ENCODE results near the gene RAB11FIP5.
"Not testable (repeated sequence)": the region's sequence is repeated elsewhere in the genome, so short reads cannot be mapped to it uniquely, and the experiment has no call there.

Gene RAB11FIP5

GRCh38 chr2:73070643-73071359, 41.9 kb downstream of the RAB11FIP5 start:
- DNase-seq (ENCODE audit: low spot score): no peak

- no peak for DNase-seq (ENCODE audit: low spot score)
These were observed 42.7 kb downstream of the RAB11FIP5 start for GRCh38 chr2:73069855-73070642.

- DNase-seq (ENCODE audit: low spot score): no peak
These were observed 43.5 kb downstream of the RAB11FIP5 start for GRCh38 chr2:73069041-73069854.

GRCh38 chr2:73068147-73068546, 44.6 kb downstream of the RAB11FIP5 start:
- no peak for DNase-seq (ENCODE audit: low spot score)

- no peak for DNase-seq (ENCODE audit: low spot score)
These were observed 45.7 kb downstream of the RAB11FIP5 start for GRCh38 chr2:73067043-73067442.

- DNase-seq (ENCODE audit: low spot score): not testable (repeated sequence)
These were observed 47.7 kb downstream of the RAB11FIP5 start for GRCh38 chr2:73065070-73065469.

GRCh38 chr2:73063909-73064875, 48.6 kb downstream of the RAB11FIP5 start:
- DNase-seq (ENCODE audit: low spot score): no peak

- DNase-seq (ENCODE audit: low spot score): no peak
These were observed 49.3 kb downstream of the RAB11FIP5 start for GRCh38 chr2:73063472-73063871.

- DNase-seq (ENCODE audit: low spot score): no peak
These were observed 53.6 kb downstream of the RAB11FIP5 start for GRCh38 chr2:73059106-73059505.

GRCh38 chr2:73054980-73055379, 57.8 kb downstream of the RAB11FIP5 start:
- no peak for DNase-seq (ENCODE audit: low spot score)

GRCh38 chr2:73053316-73054114, 59.2 kb downstream of the RAB11FIP5 start:
- DNase-seq (ENCODE audit: low spot score): no peak

- no peak for DNase-seq (ENCODE audit: low spot score)
These were observed 62.6 kb downstream of the RAB11FIP5 start for GRCh38 chr2:73050121-73050545.

GRCh38 chr2:73043929-73044832, 68.6 kb downstream of the RAB11FIP5 start:
- no peak for DNase-seq (ENCODE audit: low spot score)

- DNase-seq (ENCODE audit: low spot score): no peak
These were observed 69.5 kb downstream of the RAB11FIP5 start for GRCh38 chr2:73043276-73043675.

- DNase-seq (ENCODE audit: low spot score): no peak
These were observed 74.7 kb downstream of the RAB11FIP5 start for GRCh38 chr2:73037947-73038585.

GRCh38 chr2:73036766-73037165, 76.0 kb downstream of the RAB11FIP5 start:
- DNase-seq (ENCODE audit: low spot score): no peak

GRCh38 chr2:73035899-73036711, 76.6 kb downstream of the RAB11FIP5 start:
- no peak for DNase-seq (ENCODE audit: low spot score)
